Measurements from ENCODE around the gene FNDC3A.
"Not testable (repeated sequence)": the region's sequence is repeated elsewhere in the genome, so short reads cannot be mapped to it uniquely, and the experiment has no call there.

GRCh38 chr13:49018986-49019635 is 43.4 kb downstream of the FNDC3A start:
- not testable (repeated sequence) for TF ChIP-seq CTCF, POLR2A (IDR thresholded peaks at IDR 0.05)

Data from heart left ventricle (tissue), 13 donors.